GM18505 (cell line): Measurements from ENCODE around the gene ZNF827.

Experiments used
- ATAC-seq: cut with Tn5 transposase; IDR thresholded peaks from one replicate; pipeline ENCODE4 v1.9.1; 2021; ENCODE audit not compliant: unreplicated experiment
- POLR2A ChIP-seq: IDR thresholded peaks from 4 replicates; pipeline ENCODE4 v1.6.1; 2011; ENCODE audit warnings: borderline replicate concordance; ENCODE audit not compliant: insufficient read depth, insufficient read length; ENCODE audit errors: extremely low read depth

Gene ZNF827

DNA sequence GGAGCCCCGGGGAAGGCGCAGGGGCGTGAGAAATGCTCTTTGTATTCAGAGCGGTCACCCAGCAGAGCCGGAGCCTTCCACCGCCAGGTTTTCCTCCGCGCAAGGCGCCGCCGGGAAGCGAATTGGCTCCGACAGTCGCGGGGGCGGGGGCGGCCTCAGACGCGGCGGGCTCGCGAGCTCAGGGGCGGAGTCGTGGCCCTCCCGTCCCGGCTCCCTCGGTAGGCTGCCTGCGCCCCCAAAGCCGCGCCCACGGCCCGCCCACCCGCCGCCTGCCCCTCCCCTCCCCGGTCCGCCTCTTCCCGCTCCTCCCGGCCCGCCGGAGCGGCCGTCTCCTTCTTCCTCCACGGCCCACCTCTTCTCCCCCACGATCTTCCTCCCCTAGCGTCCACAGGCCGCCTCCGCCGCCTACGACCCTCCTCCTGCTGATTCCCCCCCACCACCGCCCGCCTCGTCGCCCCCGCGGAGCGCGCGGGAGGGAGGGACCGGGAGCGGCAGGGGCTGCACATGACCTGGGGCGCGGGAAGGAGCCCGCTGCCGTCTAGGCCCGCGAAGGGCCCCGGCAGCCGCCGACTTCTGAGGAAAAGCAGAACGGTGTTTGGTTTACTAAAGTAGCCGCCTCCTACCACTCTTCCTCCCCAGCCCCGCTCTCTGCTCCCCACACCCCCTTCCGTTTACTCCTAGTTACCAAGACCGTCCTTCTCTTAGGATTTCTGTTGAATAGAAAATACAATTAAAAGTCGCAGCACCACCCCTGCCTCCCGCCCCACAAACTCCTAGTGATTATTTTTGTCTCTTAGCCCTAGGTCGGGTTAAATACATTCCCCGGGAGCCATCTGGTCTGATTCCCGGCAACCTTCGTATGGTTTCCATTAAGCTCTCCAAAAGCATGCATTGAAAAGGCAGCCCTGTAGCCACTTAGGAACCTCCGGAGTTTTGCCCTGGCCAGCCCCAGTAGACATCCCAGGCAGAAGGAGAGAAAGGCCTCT, 205.4 kb downstream of the ZNF827 start:
- TF ChIP-seq POLR2A = peak; percentile 45
- peak; percentile 93 for ATAC-seq

DNA sequence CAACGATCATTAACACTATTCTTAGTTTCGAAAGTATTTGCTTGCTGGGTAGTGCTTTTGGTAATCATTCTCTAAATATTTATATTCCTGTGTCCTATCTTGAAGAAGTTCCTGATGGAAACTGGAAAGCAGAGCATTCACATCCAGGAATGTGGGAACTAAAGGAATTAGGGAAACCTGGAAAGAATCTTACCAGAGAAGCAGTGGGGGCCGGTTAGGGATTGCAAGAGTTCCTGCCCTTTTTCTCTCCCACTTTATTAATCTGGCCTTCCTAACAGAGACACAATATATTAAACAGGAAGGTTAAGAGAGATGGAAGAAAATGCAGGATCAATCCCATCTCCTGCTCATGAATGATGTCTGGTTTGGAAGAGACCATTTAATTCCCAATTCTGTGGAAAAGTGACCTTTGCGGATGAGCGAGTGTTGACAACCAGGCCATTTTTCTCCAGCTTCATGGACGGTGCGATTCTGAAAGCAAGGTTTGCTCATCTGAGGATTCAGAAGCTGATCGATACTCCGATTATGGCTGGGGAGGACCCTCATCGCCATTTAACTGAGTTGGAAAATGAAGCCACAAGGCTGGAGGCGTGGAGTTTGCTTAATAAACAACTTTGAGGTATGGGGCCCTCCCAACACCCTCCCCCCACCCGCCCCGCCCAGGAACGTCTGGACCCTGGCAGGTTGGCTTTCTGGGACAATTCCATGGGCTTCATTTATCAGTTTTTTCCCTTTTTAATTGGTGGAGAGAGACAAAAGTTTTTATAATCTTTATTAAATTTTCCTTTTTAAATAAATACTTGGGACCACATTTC, 206.4 kb downstream of the ZNF827 start:
- no peak for TF ChIP-seq POLR2A

DNA sequence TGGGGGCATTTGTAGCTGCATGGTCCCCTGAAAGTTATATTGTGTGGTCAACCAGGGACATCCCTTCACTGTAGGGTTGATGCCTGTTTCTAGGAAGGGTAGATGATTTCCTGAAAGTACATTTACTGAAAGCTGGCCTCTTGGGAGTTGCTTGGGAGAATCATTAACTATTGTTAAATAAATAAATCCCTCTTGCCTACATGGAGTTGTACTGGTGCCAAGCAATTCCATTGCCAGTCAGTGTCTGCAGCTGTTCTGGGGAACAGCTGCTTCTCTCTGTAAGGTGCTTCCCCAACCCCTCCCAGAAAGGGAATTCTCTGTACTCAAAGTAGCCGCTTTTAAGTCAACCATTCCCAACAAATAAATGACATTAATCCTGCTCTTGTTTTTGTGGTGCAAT, 207.6 kb downstream of the ZNF827 start:
- no peak for TF ChIP-seq POLR2A

More for the DNA sequence above, 206.4 kb downstream of the ZNF827 start:
- ATAC-seq = peak; percentile 1

DNA sequence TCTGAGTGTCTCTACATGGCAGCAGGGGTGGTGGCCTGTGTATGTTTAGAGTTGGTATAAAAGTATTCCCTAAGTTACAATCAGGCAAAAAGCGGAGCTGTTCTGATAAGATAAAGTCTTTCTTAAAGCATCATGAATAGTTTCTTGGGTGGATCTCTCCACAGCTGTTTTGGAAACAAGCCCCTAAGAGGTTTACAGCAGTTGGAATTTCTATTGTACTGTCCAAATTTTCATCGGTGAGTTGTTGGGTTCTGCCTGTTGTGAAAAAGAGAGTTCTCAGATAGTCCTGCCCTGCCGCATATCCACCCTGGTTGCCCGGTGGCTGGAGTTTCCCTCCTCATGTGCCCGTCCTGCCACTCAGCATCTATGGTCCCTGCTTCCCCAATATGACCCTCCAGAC, 208.6 kb downstream of the ZNF827 start:
- TF ChIP-seq POLR2A = no peak
- ATAC-seq = no peak

More for the DNA sequence above, 207.6 kb downstream of the ZNF827 start:
- ATAC-seq = no peak

DNA sequence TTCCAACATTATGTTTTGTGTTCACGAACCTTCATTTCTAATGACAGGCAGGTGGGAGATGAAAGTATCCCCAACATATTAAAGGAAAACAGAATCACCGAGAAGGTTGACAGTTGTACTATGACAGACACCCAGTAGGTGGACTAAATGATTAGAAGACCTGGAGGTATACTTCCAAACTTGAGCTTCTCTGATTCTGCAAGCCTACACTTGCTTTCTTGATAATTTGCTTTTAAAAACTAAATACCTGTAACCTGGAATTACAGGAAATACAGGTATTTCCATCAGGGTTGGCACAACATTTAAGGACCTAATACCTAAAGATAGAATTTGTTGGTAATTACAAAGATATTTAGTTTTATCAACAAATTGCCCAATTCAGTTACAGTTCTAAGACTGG, 215.3 kb downstream of the ZNF827 start:
- no peak for TF ChIP-seq POLR2A
- no peak for ATAC-seq

DNA sequence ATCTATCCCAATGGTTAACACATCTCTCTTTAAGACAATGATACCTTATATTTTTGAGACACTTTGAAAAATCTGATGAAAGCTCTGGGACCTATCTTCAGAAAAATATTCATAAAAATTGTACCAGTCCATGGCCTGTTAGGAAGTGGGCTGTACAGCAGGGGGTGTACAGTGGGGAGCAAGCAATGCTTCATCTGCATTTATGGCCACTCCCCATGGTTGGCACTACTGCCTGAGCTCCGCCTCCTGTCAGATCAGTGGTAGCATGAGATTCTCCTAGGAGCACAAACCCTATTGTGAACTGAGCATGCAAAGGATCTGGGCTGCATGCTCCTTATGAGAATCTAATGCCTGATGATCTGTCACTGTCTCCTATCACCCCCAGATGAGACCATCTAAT, 216.1 kb downstream of the ZNF827 start:
- no peak for ATAC-seq
- TF ChIP-seq POLR2A = no peak

DNA sequence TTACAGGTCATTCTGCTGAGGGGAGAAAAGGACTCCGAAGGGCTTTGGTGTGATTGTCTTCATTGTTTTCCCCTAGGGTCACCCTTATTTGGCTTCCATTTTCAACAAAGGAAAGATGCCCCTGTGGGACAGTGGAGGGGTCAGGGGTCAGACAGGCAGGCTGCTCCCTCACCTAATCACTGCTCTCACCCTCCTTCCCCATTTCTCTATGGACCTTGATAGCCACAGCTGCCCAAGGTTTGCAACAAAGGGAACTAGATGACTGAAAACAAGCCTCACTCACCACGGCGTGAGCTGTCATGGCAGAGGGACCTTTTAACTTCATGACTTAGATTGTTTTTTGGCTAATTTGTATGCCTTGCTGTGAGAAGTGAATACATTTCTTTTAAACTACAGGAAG, 218.0 kb downstream of the ZNF827 start:
- TF ChIP-seq POLR2A = no peak
- peak; percentile 34 for ATAC-seq

DNA sequence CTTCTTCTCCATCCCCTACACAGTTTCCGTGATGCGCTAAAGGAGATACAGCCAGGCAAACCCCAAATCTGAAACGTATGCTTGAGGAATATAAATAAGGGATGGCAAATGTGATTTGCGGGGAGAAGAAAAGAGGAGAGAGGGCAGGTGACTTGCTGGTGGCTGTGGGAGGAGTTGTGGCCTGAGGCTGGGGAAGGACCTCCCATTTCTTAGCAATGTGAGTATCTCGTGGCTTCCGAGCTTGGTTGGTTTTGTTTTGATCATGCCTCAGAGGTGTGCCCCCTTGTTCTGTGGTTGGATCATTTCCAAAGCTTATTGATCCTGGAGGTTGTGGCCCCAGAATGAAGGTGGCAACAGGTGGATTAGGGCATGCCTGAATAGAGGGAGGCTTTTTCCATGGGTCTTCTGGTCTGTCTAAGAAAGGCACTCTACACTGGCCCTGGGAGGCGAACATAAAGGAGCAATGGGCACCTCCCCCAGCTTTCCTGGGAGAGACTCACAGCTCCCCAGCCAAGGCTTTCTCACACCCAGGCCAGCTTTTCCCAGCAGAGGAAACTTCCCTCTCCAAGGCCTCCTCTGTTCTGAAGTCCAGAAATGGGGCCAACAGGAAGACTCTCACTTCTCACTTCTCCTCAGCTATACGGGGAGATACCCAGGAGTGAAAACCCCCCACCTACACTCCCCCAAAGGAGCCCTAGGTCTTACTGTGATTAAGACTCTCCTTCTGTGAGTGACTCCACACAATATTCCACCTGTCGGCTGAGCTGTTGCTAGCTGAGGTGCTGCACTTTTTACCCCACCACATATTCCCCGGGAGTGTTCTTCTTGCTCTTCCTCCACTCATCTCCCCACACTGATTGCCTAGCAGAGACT, 218.6 kb downstream of the ZNF827 start:
- no peak for TF ChIP-seq POLR2A
- peak; percentile 71 for ATAC-seq

DNA sequence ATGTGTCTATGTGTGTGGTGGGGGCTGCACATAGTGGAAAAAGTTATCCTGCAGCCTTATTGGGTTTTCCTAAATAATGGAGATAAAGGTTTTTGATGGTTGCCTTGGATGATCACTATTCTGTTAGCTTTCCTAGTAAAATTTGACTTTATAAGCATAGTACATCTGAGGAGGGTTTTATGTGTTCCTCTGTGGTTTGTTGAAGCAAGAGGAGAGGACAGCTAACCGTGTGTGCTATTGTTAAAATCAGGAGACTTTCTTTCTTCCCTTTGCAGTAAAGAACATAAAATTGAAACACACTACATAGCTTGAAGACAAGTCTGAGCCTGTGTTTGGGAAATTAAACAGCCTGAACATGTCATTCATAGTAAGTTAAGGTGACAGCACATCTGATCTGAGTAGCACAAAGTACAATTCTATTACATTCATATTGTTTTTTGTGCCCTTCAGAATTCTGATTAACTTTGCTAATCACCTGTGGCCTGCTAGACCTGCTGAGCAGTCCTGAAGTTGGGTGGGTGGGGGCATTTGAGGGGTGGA, 221.9 kb downstream of the ZNF827 start:
- ATAC-seq = no peak
- no peak for TF ChIP-seq POLR2A

DNA sequence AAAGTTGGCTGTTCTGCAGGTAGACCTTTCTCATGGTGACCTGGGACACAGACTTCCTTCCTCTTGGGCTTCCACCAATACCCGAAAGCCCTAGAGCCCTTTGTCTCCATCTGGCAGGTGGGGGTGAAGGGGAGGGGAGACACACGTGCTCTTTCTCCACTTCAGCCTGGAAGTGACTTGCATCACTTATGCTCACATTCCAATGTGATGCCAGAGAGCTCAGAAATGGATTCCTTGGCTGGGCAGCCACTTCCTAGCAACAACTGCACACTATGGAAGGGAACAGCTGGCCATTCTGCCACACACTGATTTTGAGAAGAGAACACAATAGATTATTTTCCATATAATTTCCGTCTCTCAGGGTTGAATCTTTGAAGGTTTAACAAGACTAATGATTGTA, 222.4 kb downstream of the ZNF827 start:
- TF ChIP-seq POLR2A = no peak
- ATAC-seq = no peak

DNA sequence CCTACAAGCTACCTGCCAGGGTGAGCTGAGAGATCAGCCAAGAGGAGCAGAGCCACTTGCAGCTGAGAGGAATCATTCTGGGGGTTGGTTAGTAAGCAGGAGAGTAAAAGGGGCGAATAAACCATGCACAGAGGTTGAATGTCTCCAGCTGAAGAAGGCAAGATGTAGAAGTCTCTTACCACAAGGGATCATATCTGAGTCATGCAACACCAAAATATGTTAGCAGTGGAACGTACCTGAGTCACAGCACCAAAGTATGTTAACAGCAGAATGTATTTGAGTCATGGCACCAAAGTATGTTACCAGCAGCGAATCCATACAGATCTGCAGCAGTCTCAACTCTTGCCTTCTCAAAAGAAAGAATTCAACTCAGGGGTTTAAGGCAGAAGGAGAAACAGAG, 228.8 kb downstream of the ZNF827 start:
- TF ChIP-seq POLR2A = no peak
- no peak for ATAC-seq

DNA sequence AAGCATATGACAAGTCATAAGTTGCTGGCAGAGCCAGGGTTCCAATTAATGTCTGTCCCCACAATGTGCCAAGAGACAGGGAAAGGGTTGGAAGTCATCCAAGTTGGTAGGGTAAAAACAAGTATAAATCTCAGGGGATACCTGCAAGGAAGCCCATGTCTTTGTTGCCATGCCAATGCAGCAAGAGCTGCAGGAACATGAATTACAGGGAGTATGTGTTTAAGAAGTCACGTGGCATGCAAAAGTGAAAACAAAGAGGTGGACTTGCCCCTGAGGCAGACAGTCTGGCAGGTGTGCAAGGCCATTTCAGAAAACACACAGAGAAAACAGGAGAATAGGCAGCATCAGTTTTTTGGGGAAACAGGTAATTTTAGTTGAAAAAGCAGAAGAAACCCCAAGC, 229.3 kb downstream of the ZNF827 start:
- ATAC-seq = no peak
- TF ChIP-seq POLR2A = no peak
